SJSA1 (cell line): ENCODE data around the gene BCAS4. TPM values are rescaled to one million over a fixed set of nuclear protein-coding genes. Genes with fewer than 3 reads are reported as not detected.

Experiments used
- DNase-seq, 2 experiments: peaks; one replicate each; pipeline ENCODE4 v3.0.0-alpha.2; 2015 to 2020; ENCODE audit warnings: low spot score in 2 of 2, low read depth in 1 of 2
- H3K27ac ChIP-seq: fragments of 250-450 bp; sonication (Bioruptor Pico); 2 replicates; pipeline ENCODE4 v1.5.1; 2020; ENCODE audit warnings: mild to moderate bottlenecking, moderate library complexity
- H3K27me3 ChIP-seq: fragments of 250-450 bp; sonication (Bioruptor Pico); replicated peaks from 2 replicates; pipeline ENCODE4 v1.5.1; 2020; ENCODE audit warnings: mild to moderate bottlenecking, moderate library complexity
- H3K36me3 ChIP-seq: fragments of 250-450 bp; sonication (Bioruptor Pico); 2 replicates; pipeline ENCODE4 v1.5.1; 2020; ENCODE audit warnings: mild to moderate bottlenecking
- H3K4me1 ChIP-seq: fragments of 250-450 bp; sonication (Bioruptor Pico); replicated peaks from 2 replicates; pipeline ENCODE4 v1.6.1; 2021; ENCODE audit warnings: mild to moderate bottlenecking
- H3K4me3 ChIP-seq: fragments of 250-450 bp; sonication (Bioruptor Pico); 2 replicates; pipeline ENCODE4 v1.5.1; 2020; ENCODE audit warnings: mild to moderate bottlenecking
- H3K9me3 ChIP-seq: fragments of 250-450 bp; sonication (Bioruptor Pico); replicated peaks from 2 replicates; pipeline ENCODE4 v1.5.1; 2020; ENCODE audit warnings: mild to moderate bottlenecking
- total RNA-seq: library from RNA; depleted of rRNA; stranded (reverse); fragments of >200 nt; shearing (Covaris generic); gene quantifications from 2 replicates; pipeline ENCODE4 v1.2.3, GENCODE V29; 2014

Gene BCAS4
- total RNA-seq, 1 experiment from 2014 or later, result 4.6 TPM

- Histone ChIP-seq H3K27me3 (no peaks in the 10 kb centered on the region), H3K36me3 (no peaks in the 10 kb centered on the region), H3K4me3 (no peak overlapping the region), H3K27ac (no peak overlapping the region), H3K4me1 (no peaks in the 10 kb centered on the region), H3K9me3 (no peaks in the 10 kb centered on the region)
- DNase-seq, result no peak
Observed at GRCh38 chr20:50837532-50838321, 42.9 kb downstream of the BCAS4 start.

DNA sequence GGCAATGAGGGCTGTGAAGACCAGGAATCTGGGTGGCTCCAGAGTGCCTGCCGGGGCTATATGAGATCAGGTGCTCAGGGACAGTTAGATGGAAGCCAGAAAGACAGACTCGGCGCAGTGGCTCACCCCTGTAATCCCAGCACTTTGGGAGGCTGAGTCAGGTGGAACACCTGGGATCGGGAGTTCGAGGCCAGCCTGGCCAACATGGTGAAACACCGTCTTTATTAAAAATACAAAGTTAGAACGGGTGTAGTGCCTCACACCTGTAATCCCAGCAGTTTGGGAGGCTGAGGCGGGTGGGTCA lies 43.4 kb downstream of the BCAS4 start:
- Histone ChIP-seq H3K4me3 (no peak overlapping the region), H3K36me3 (no peaks in the 10 kb centered on the region), H3K9me3 (no peaks in the 10 kb centered on the region), H3K27me3 (no peaks in the 10 kb centered on the region), H3K4me1 (no peaks in the 10 kb centered on the region), H3K27ac (no peak overlapping the region)
- no peak for DNase-seq

DNA sequence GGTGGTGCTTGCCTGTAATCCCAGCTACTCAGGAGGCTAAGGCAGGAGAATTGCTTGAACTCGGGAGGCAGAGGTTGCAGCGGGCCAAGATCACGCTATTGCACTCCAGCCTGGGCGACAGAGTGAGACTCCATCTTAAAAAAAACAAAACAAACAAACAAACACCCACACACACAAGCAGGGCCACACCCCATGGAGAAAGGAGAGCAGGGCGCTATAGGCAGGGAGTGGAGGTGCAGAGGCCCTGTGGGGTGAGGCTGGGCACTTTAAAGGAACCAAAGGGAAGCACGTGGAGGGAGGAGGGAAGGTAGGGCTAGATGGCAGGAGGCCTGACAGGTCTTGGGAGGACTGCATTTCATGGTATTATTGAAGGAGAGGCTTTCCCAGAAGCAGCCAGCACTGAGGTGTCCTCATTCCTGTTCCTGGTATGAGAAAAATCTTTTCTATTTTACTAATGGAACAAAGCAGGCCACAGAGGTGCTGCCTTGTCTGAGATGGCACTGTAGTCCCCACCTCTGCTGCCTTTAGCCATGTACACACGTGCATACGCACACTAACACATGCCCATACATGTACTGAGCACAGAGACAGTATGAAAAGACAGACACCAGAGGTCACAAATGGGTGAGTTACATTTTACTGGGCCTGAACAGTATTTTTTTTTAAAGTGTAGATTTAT lies 44.0 kb downstream of the BCAS4 start:
- H3K27ac ChIP-seq, result no peak overlapping the region
- H3K36me3 ChIP-seq, result no peaks in the 10 kb centered on the region
- no peaks in the 10 kb centered on the region for H3K9me3 ChIP-seq
- no peaks in the 10 kb centered on the region for H3K4me1 ChIP-seq
- H3K4me3 ChIP-seq, result no peak overlapping the region
- no peaks in the 10 kb centered on the region for H3K27me3 ChIP-seq
- DNase-seq, result no peak

- no peak for DNase-seq
- H3K27me3 ChIP-seq, result no peaks in the 10 kb centered on the region
- H3K36me3 ChIP-seq, result no peaks in the 10 kb centered on the region
- peaks cover 7% of the 10 kb centered on the region for H3K4me1 ChIP-seq
- no peak overlapping the region for H3K4me3 ChIP-seq
- H3K9me3 ChIP-seq, result no peaks in the 10 kb centered on the region
- no peak overlapping the region for H3K27ac ChIP-seq
Observed at GRCh38 chr20:50842821-50843220, 48.0 kb downstream of the BCAS4 start.

GRCh38 chr20:50843331-50844276 lies 48.7 kb downstream of the BCAS4 start:
- Histone ChIP-seq H3K27ac (no peak overlapping the region), H3K9me3 (no peaks in the 10 kb centered on the region), H3K4me3 (no peak overlapping the region), H3K36me3 (no peaks in the 10 kb centered on the region), H3K4me1 (peaks cover 7% of the 10 kb centered on the region), H3K27me3 (no peaks in the 10 kb centered on the region)
- no peak for DNase-seq

- H3K36me3 ChIP-seq, result no peaks in the 10 kb centered on the region
- no peaks in the 10 kb centered on the region for H3K27me3 ChIP-seq
- DNase-seq, result peak; percentile 14 to 66
- peaks cover 7% of the 10 kb centered on the region for H3K4me1 ChIP-seq
- no peak overlapping the region for H3K4me3 ChIP-seq
- no peaks in the 10 kb centered on the region for H3K9me3 ChIP-seq
- no peak overlapping the region for H3K27ac ChIP-seq
Observed at GRCh38 chr20:50844430-50845100, 49.7 kb downstream of the BCAS4 start.

- Histone ChIP-seq H3K27me3 (no peaks in the 10 kb centered on the region), H3K27ac (no peak overlapping the region), H3K4me3 (no peak overlapping the region), H3K4me1 (peaks cover 7% of the 10 kb centered on the region), H3K36me3 (no peaks in the 10 kb centered on the region), H3K9me3 (no peaks in the 10 kb centered on the region)
- DNase-seq, result no peak
Observed at GRCh38 chr20:50845566-50846215, 50.8 kb downstream of the BCAS4 start.

- H3K4me1 ChIP-seq, result peaks cover 7% of the 10 kb centered on the region
- no peaks in the 10 kb centered on the region for H3K27me3 ChIP-seq
- no peaks in the 10 kb centered on the region for H3K9me3 ChIP-seq
- H3K36me3 ChIP-seq, result no peaks in the 10 kb centered on the region
- DNase-seq, result no peak
- H3K4me3 ChIP-seq, result no peak overlapping the region
- H3K27ac ChIP-seq, result no peak overlapping the region
Observed at GRCh38 chr20:50848341-50848808, 53.5 kb downstream of the BCAS4 start.

- H3K27me3 ChIP-seq, result no peaks in the 10 kb centered on the region
- H3K4me1 ChIP-seq, result peaks cover 7% of the 10 kb centered on the region
- H3K36me3 ChIP-seq, result no peaks in the 10 kb centered on the region
- no peak for DNase-seq
- H3K9me3 ChIP-seq, result no peaks in the 10 kb centered on the region
- no peak overlapping the region for H3K4me3 ChIP-seq
- H3K27ac ChIP-seq, result no peak overlapping the region
Observed at GRCh38 chr20:50848846-50849673, 54.2 kb downstream of the BCAS4 start.

GRCh38 chr20:50850721-50851286 lies 55.9 kb downstream of the BCAS4 start:
- no peaks in the 10 kb centered on the region for H3K4me1 ChIP-seq
- no peaks in the 10 kb centered on the region for H3K36me3 ChIP-seq
- H3K9me3 ChIP-seq, result no peaks in the 10 kb centered on the region
- no peaks in the 10 kb centered on the region for H3K27me3 ChIP-seq
- no peak for DNase-seq
- no peak overlapping the region for H3K27ac ChIP-seq
- H3K4me3 ChIP-seq, result no peak overlapping the region

DNA sequence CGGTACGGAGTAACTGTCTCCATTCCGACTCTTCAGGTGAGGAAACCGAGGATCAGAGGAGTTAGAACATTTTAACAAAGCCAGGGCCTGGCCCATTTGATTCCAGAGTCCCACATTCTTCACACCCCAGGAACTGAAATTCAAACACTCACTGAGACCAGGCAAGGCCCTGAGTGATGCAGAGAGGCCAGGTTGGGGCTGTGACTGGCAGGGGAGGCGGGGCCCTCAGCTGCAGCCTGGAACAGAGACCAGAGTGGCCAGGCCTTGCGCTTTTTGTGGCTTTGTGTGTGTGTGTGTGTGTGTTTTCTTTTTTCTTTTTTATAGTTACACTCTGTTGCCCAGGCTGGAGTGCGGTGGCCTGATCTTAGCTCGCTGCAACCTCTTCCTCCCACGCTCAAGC lies 57.2 kb downstream of the BCAS4 start:
- Histone ChIP-seq H3K9me3 (no peaks in the 10 kb centered on the region), H3K4me3 (no peak overlapping the region), H3K4me1 (no peaks in the 10 kb centered on the region), H3K27ac (no peak overlapping the region), H3K36me3 (no peaks in the 10 kb centered on the region), H3K27me3 (no peaks in the 10 kb centered on the region)
- no peak for DNase-seq

DNA sequence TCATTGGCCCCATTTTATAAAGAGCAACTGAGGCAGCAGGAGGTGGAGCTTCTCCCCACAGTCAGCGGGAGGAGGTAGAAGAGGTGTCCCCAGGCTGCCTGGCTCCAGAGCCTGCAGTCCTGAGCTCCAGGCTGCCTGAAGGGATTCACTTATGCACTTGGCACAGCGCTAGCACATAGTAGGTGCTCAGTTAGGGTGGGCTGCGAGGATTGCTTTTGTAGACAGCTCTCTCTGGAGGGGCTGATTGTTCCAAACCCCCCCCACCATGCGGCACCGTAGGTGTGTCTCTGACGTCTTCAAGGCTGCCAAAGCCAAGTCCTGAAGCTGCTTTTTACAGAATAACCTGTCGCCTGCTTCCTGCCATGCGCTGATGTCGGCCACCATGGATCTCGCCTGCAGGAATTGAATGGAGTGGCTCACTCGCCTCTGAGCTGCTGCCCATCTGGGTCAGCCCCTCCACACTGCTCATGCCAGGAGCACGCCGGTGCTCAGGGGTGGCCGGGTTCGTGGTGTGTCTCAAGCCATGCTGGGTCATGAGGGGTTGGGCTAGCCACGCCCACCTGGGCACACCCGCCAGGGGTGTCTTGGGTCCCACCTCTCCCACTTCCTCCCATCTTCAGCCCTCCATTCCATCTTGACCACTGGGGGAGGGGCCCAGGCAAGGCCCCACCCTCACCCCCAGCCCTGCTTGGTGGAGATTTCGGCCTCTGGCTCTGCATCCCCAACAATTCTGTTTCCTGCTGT lies 59.8 kb downstream of the BCAS4 start:
- DNase-seq, result no peak
- no peaks in the 10 kb centered on the region for H3K27me3 ChIP-seq
- no peaks in the 10 kb centered on the region for H3K9me3 ChIP-seq
- no peaks in the 10 kb centered on the region for H3K36me3 ChIP-seq
- no peak overlapping the region for H3K27ac ChIP-seq
- H3K4me3 ChIP-seq, result no peak overlapping the region
- no peaks in the 10 kb centered on the region for H3K4me1 ChIP-seq
